Body of pancreas (tissue), 4 donors: ENCODE results near the gene NT5M.

Experiments
- POLR2A ChIP-seq, 3 donors: fragments of 450-650 bp; IDR thresholded peaks; one replicate each; pipeline ENCODE4 v1.6.1; 2016; ENCODE audit warnings: antibody characterized with exemption in 3 of 3, mild to moderate bottlenecking in 2 of 3
- TF ChIP-seq, protein P1 (sequence below), 7 experiments: fragments of 450-650 bp in 4 of 7; fragments of 200-600 bp in 3 of 7; sonication (generic) in 3 of 7; IDR thresholded peaks; one replicate each; pipeline ENCODE4 v1.5.1; 2016 to 2019; ENCODE audit warnings: antibody characterized with exemption in 7 of 7

DNA sequence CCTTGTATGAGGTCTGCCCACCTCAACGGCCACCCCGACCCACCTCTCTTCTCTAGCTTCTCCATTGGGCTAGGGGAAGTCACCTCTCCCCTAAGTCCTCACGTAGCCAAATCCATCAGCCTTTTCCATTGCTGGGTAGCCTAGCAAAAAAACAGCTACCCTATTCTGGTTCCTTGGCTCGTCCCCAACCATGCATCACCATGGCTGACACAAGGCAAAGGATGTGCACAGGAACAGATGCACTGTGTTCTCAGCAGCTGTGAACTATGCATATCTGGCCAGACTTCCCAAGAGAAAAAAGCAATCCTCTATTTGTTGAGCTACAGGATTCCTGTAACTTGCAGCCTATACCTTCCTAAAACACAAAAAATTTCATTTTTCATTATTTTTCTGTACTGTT is 44.2 kb upstream of the NT5M start:
- TF ChIP-seq, protein P1, sequence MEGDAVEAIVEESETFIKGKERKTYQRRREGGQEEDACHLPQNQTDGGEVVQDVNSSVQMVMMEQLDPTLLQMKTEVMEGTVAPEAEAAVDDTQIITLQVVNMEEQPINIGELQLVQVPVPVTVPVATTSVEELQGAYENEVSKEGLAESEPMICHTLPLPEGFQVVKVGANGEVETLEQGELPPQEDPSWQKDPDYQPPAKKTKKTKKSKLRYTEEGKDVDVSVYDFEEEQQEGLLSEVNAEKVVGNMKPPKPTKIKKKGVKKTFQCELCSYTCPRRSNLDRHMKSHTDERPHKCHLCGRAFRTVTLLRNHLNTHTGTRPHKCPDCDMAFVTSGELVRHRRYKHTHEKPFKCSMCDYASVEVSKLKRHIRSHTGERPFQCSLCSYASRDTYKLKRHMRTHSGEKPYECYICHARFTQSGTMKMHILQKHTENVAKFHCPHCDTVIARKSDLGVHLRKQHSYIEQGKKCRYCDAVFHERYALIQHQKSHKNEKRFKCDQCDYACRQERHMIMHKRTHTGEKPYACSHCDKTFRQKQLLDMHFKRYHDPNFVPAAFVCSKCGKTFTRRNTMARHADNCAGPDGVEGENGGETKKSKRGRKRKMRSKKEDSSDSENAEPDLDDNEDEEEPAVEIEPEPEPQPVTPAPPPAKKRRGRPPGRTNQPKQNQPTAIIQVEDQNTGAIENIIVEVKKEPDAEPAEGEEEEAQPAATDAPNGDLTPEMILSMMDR (IDR thresholded peaks at IDR 0.05) = no peak
- no peak for TF ChIP-seq POLR2A (IDR thresholded peaks at IDR 0.05)
